ENCODE results near the gene NUBP2.

The NUBP2 gene

DNA sequence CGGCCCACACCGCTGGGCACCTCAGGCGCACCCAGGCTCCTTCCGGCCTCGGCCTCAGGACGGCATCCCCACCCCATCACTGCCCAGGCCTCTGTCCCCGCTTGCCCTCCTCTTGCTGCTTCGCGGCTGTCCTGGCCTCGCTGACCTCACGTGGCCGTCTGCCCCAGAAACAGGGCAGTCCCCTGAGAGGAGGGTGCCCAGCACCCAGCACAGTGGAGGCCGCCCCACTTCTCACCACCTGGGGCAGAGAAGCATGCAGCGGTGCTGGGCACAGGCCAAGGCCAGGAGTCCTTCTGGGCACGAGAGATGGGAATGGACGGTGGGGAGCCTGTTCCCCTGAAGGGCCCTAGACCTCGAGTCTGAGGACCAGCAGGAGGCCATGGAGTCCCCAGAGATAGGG is 35.0 kb downstream of the NUBP2 start:
- in situ Hi-C loops (cut with MboI; ENCODE audit: low pct_unique_long_range_greater_than_20kb, low sequenced_read_pairs, unreplicated experiment), result no loop called here
- no peak for TF ChIP-seq CTCF (IDR thresholded peaks at IDR 0.05; ENCODE audit: extremely low read depth, insufficient read depth, missing control alignments)
- DNase-seq (ENCODE audit: low spot score), result no peak

DNA sequence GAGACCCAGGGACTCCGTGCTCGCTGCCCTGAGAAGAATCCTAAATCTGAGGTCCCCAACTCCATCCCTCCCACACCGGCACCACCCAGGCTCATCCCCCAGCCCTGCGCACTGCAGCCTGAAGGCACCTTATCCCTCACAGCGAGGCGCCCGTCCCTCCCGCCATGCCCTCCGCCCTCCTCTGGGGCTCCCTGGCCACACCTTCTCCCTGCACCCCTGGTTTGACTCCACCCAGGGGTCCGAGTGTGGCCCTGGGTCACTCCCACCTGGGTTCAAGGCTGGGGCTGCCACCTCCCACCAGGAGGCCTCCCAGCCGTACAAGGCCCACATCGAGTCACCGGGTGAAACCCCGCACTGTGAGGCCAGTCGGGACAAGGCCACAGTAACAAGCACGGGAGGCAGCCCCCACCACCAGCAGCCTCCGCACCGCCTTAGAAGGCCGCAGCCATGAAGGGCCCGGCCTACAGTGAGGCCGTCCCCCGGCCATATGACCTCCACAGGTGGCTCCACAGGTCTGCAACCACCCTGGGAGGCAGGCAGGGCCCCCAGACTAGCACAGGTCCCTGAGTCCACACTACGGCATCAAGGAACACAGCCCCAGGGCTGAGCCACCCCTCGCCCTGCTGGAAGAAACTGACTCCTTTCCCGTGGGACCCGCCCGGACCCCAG is 35.6 kb downstream of the NUBP2 start:
- DNase-seq (ENCODE audit: low spot score), result no peak
- TF ChIP-seq CTCF (IDR thresholded peaks at IDR 0.05; ENCODE audit: extremely low read depth, insufficient read depth, missing control alignments), result no peak
- in situ Hi-C loops (cut with MboI; ENCODE audit: low pct_unique_long_range_greater_than_20kb, low sequenced_read_pairs, unreplicated experiment), result no loop called here

DNA sequence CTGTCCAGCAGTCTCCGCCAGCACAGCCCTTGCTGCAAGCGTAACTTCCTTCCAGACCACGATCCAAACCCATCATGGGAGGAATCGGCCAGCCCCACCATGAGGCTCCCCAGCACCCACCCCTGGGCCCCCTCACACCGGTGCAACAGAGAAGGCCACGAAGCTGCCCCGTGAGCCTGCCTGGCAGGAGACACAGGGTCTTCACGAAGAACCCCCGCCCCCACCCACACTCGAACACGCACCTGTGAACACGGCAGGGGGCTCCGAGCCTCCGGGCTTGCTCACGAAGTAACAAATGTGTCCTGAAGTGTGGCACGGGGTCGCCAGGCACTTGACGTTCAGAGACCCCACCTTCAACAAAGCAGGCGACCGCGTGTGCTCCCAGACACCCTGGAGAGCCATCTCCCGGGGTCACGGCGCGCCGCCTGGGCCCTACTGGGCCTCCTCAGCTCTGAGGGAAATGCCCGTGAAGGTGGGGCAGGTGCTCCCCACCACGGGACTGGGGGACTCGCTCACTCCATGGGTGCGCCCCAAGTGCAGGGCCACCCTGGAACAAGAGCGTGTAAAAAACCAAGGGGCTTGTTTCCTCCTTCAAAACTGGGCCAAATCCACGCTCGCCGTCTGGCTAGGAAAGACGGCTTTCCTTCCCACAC is 36.2 kb downstream of the NUBP2 start:
- no peak for DNase-seq (ENCODE audit: low spot score)
- no peak for TF ChIP-seq CTCF (IDR thresholded peaks at IDR 0.05; ENCODE audit: extremely low read depth, insufficient read depth, missing control alignments)
- in situ Hi-C loops (cut with MboI; ENCODE audit: low pct_unique_long_range_greater_than_20kb, low sequenced_read_pairs, unreplicated experiment), result no loop called here

GRCh38 chr16:1819611-1820010 is 36.9 kb downstream of the NUBP2 start:
- in situ Hi-C loops (cut with MboI; ENCODE audit: low pct_unique_long_range_greater_than_20kb, low sequenced_read_pairs, unreplicated experiment), result no loop called here
- no peak for DNase-seq (ENCODE audit: low spot score)
- TF ChIP-seq CTCF (IDR thresholded peaks at IDR 0.05; ENCODE audit: extremely low read depth, insufficient read depth, missing control alignments), result no peak

- TF ChIP-seq CTCF (IDR thresholded peaks at IDR 0.05; ENCODE audit: extremely low read depth, insufficient read depth, missing control alignments), result no peak
- in situ Hi-C loops (cut with MboI; ENCODE audit: low pct_unique_long_range_greater_than_20kb, low sequenced_read_pairs, unreplicated experiment), result no loop called here
- no peak for DNase-seq (ENCODE audit: low spot score)
These were observed 37.6 kb downstream of the NUBP2 start for GRCh38 chr16:1820096-1820945.

GRCh38 chr16:1820946-1821290 is 38.2 kb downstream of the NUBP2 start:
- TF ChIP-seq CTCF (IDR thresholded peaks at IDR 0.05; ENCODE audit: extremely low read depth, insufficient read depth, missing control alignments), result no peak
- in situ Hi-C loops (cut with MboI; ENCODE audit: low pct_unique_long_range_greater_than_20kb, low sequenced_read_pairs, unreplicated experiment), result no loop called here
- no peak for DNase-seq (ENCODE audit: low spot score)

All from GM13977 (cell line).